Transverse colon (tissue), 4 donors: ENCODE data around the gene HOXB5. TPM values are rescaled to one million over a fixed set of nuclear protein-coding genes. Genes with fewer than 3 reads are reported as not detected.

ENCODE experiments used
- DNase-seq: peaks from one replicate; pipeline ENCODE4 v3.0.0-alpha.2; 2019
- H3K27ac ChIP-seq, 4 donors: fragments of 200-600 bp; sonication (generic); 2 replicates each; pipeline ENCODE4 v1.5.1; 2016 to 2018; ENCODE audit warnings: inconsistent platforms in 4 of 4
- H3K27me3 ChIP-seq: fragments of 200-600 bp; sonication (generic); 2 replicates; pipeline ENCODE4 v1.5.1; 2017; ENCODE audit warnings: inconsistent platforms
- H3K36me3 ChIP-seq, 4 donors: fragments of 200-600 bp; sonication (generic); 2 replicates each; pipeline ENCODE4 v1.5.1; 2017 to 2019; ENCODE audit warnings: inconsistent platforms in 4 of 4
- H3K4me1 ChIP-seq, 4 donors: fragments of 200-600 bp; sonication (generic); 2 replicates each; pipeline ENCODE4 v1.5.1; 2017 to 2020; ENCODE audit warnings: inconsistent platforms in 4 of 4
- H3K4me3 ChIP-seq, 4 donors: fragments of 200-600 bp; sonication (generic); 1 replicate in 1 of 4; 2 replicates in 3 of 4; pipeline versions ENCODE4 v1.5.1 to v1.6.1; 2017 to 2019; ENCODE audit warnings: inconsistent platforms in 4 of 4
- H3K9me3 ChIP-seq, 2 donors: fragments of 200-600 bp; sonication (generic); 2 replicates each; pipeline ENCODE4 v1.5.1; 2017 to 2019; ENCODE audit warnings: inconsistent platforms in 2 of 2
- EP300 ChIP-seq: sonication (generic); formaldehyde crosslinking; IDR thresholded peaks from one replicate; pipeline ENCODE4 v1.6.1; 2017; ENCODE audit warnings: antibody characterized with exemption, low read depth
- POLR2A ChIP-seq: fragments of 450-650 bp; IDR thresholded peaks from one replicate; pipeline ENCODE4 v1.6.1; 2016; ENCODE audit warnings: antibody characterized with exemption, mild to moderate bottlenecking, moderate library complexity
- POLR2AphosphoS5 ChIP-seq, 3 donors: sonication (generic); formaldehyde crosslinking; IDR thresholded peaks; one replicate each; pipeline ENCODE4 v1.6.1; 2016; ENCODE audit warnings: antibody characterized with exemption in 3 of 3
- WGBS, 2 donors: methylation state at CpG; one replicate each; pipeline ENCODE4 v1.1.5; 2018; ENCODE audit warnings: low coverage in 1 of 2; 5-methylcytosine and 5-hydroxymethylcytosine counted together
- in situ Hi-C, 4 donors: fragments of 200-750 bp; cut with MboI; loops; one replicate each; pipeline versions ENCODE4 v1.15.0 to v1.15.1; 2017; ENCODE audit warnings: low sequenced_read_pairs in 3 of 4, low pct_ligation_motif_present in 1 of 4, low pct_unique_long_range_greater_than_20kb in 1 of 4
- intact Hi-C: fragments of 100-400 bp; cut with DNase I; formaldehyde crosslinking; loops from one replicate; pipeline ENCODE4 v1.15.1; 2023; ENCODE audit warnings: low total_unique reads
- total RNA-seq, 4 donors: library from RNA; depleted of rRNA; stranded (reverse); fragments of >200 nt; gene quantifications; one replicate each; pipeline ENCODE4 v1.1.0, GENCODE V29; 2016
- TF ChIP-seq, protein P1 (sequence below), 5 experiments: fragments of 200-600 bp in 3 of 5; fragments of 450-650 bp in 2 of 5; sonication (generic) in 3 of 5; IDR thresholded peaks; 1 replicate in 2 of 5; 2 replicates in 3 of 5; pipeline ENCODE4 v1.5.1; 2016 to 2017; ENCODE audit warnings: antibody characterized with exemption in 5 of 5, inconsistent platforms in 3 of 5, mild to moderate bottlenecking in 2 of 5, moderate library complexity in 1 of 5

The HOXB5 gene
- total RNA-seq, 4 donors from 2014 or later: 10.5 to 35.4 (median 18.7) TPM

DNA sequence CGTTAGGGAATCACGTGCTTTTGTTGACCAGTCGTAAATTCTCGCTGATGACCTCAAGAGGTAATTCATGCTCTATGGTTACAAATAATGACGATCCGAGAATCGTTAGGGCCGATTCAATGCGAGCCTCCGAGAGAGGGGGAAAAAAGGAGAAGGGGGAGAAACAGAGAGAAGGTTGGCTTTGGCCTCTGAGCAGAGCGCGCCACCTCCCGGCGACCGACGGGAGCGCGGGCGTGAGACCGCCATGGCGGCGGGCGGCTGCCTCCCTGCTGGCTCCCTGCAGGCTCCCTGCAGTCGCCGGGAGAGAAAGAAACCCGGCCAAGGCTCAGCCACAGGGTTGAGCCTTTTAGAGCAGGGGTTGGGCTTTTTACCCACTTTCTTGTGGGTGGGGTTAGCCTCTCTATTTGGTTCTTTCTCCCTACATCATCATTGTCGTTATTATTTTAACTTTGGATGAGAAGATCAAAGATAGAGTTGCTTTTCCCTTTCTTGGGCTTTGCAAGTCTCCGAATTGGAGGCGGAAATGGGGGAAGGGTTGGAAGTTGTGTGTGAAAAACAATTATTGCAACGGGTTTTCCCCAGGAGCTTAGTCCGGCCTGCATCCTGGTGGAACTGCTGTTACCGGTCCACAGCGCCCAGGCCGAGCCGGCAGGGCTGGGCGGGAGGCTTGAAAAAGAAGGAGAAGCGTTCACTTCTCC is 410 bp upstream of the HOXB5 start:
- H3K9me3 ChIP-seq: no peaks in the 10 kb centered on the region
- peaks cover 8 to 80% (median 40%) of the 10 kb centered on the region in 4 donors for H3K4me1 ChIP-seq
- WGBS, 2 donors: 29 to 33% methylated on average over 4 to 37 of the region's 37 CpGs
- in situ Hi-C loops: loop anchor here in 2 of 4 donors (5.0 to 10.0 kb wide), 3 partner anchors 99 to 249 kb away; no protein-coding TSS in a partner anchor
- intact Hi-C loops: no loop called here
- peak; percentile 79 for DNase-seq
- H3K27ac ChIP-seq: peak overlapping the region; percentile 89 to 95 (median 92)
- peaks cover 5% of the 10 kb centered on the region for H3K27me3 ChIP-seq
- peak overlapping the region in 3 of 4 donors; percentile 31 to 64 (median 43) for H3K4me3 ChIP-seq
- no peak for TF ChIP-seq EP300
- peak in 1 of 3 donors; percentile 42 for TF ChIP-seq POLR2AphosphoS5 (IDR thresholded peaks at IDR 0.05)
- TF ChIP-seq, protein P1, sequence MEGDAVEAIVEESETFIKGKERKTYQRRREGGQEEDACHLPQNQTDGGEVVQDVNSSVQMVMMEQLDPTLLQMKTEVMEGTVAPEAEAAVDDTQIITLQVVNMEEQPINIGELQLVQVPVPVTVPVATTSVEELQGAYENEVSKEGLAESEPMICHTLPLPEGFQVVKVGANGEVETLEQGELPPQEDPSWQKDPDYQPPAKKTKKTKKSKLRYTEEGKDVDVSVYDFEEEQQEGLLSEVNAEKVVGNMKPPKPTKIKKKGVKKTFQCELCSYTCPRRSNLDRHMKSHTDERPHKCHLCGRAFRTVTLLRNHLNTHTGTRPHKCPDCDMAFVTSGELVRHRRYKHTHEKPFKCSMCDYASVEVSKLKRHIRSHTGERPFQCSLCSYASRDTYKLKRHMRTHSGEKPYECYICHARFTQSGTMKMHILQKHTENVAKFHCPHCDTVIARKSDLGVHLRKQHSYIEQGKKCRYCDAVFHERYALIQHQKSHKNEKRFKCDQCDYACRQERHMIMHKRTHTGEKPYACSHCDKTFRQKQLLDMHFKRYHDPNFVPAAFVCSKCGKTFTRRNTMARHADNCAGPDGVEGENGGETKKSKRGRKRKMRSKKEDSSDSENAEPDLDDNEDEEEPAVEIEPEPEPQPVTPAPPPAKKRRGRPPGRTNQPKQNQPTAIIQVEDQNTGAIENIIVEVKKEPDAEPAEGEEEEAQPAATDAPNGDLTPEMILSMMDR (IDR thresholded peaks at IDR 0.05): peak; percentile 76 to 85 (median 79)
- peaks cover 0 to 5% (median 0%) of the 10 kb centered on the region in 4 donors for H3K36me3 ChIP-seq

DNA sequence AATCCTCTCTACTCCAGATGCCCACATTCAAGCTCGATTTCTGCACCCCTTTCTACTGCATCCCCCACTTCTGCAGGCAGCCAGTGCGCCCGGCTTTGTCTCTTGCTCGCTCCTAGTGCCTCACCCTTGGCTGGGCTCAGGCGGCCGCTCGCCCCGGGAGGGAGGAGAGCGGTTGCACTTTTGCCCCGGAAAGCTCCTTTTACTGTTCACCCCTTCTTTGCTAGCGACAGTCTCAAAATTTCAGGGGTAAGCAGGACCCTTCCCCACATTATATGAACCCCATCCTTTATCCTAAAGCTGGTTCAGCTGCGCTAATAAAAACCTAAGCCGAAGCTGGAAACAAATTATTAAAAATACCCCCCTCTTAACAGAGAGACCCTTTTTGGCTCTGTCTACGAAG is 1.0 kb downstream of the HOXB5 start:
- peaks cover 4 to 83% (median 30%) of the 10 kb centered on the region in 4 donors for H3K4me1 ChIP-seq
- TF ChIP-seq POLR2A (no peak), POLR2AphosphoS5 (IDR thresholded peaks at IDR 0.05) (no peak), EP300 (no peak)
- TF ChIP-seq, protein P1 (IDR thresholded peaks at IDR 0.05): no peak

DNA sequence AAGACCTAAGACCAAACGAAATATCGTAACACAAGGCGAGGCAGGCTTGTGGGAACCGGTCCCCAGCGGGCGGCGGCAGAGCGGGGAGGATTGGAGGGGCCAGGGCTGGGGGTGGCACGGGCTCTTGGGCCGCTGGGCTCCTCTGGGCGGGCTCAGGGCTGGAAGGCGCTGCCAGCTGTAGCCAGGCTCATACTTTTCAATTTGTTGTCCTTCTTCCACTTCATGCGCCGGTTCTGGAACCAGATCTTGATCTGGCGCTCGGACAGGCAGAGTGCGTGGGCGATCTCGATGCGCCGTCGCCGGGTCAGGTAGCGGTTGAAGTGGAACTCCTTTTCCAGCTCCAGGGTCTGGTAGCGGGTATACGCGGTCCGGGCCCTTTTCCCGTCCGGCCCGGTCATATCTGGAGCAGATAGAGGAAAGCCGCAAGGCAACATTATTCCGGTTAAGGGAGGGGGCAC is 1.5 kb downstream of the HOXB5 start:
- Histone ChIP-seq H3K9me3 (no peaks in the 10 kb centered on the region), H3K27ac (peak overlapping the region; percentile 89 to 95 (median 92)), H3K36me3 (peaks cover 0 to 5% (median 0%) of the 10 kb centered on the region in 4 donors), H3K4me1 (peaks cover 0 to 83% (median 30%) of the 10 kb centered on the region in 4 donors), H3K4me3 (peak overlapping the region; percentile 31 to 64 (median 39)), H3K27me3 (peaks cover 5% of the 10 kb centered on the region)
- intact Hi-C loops: no loop called here
- 35 to 51% methylated on average over 9 to 33 of the region's 33 CpGs for WGBS, 2 donors
- no peak for TF ChIP-seq EP300
- TF ChIP-seq, protein P1 (IDR thresholded peaks at IDR 0.05): no peak
- TF ChIP-seq POLR2AphosphoS5 (IDR thresholded peaks at IDR 0.05): no peak
- no peak for TF ChIP-seq POLR2A
- no peak for DNase-seq
- in situ Hi-C loops: loop anchor here in 2 of 4 donors (5.0 to 10.0 kb wide), 3 partner anchors 97 to 247 kb away; no protein-coding TSS in a partner anchor

More for the DNA sequence above, 1.0 kb downstream of the HOXB5 start:
- Histone ChIP-seq H3K36me3 (peaks cover 0 to 5% (median 0%) of the 10 kb centered on the region in 4 donors), H3K4me3 (peak overlapping the region; percentile 31 to 64 (median 39)), H3K27me3 (peaks cover 5% of the 10 kb centered on the region), H3K9me3 (no peaks in the 10 kb centered on the region), H3K27ac (peak overlapping the region; percentile 89 to 95 (median 92))
- DNase-seq: no peak
- WGBS, 2 donors: 24 to 54% methylated on average over 14 of the region's 14 CpGs
- in situ Hi-C loops (loop anchor here in 2 of 4 donors (5.0 to 10.0 kb wide), 3 partner anchors 98 to 248 kb away; no protein-coding TSS in a partner anchor), intact Hi-C loops (no loop called here)
